Cardiac septum (tissue), 1 donor: ENCODE measurements around the gene U2AF2. TPM values are rescaled to one million over a fixed set of nuclear protein-coding genes. Genes with fewer than 3 reads are reported as not detected.

Source experiments
- DNase-seq: peaks from one replicate; pipeline ENCODE4 v3.0.0-alpha.2; 2020; ENCODE audit warnings: low spot score
- intact Hi-C: fragments of 100-400 bp; cut with DNase I; formaldehyde crosslinking; loops from one replicate; pipeline ENCODE4 v1.14.0; 2022
- total RNA-seq: library from RNA; stranded (reverse); fragmentation: NEBNext Ultra II Directional; extraction: Animal tissue kit (Norgen Biotek cat#: 25700); gene quantifications from one replicate; pipeline ENCODE4 v1.2.1, GENCODE V29; 2021
- donor health status: DM: no; HTN: no; CAD: no.

Gene U2AF2
- total RNA-seq, 1 donor from 2014 or later, result 80.4 TPM

GRCh38 chr19:55720214-55720746 is 65.4 kb downstream of the U2AF2 start:
- DNase-seq, result no peak
- intact Hi-C loops, result no loop called here

GRCh38 chr19:55720801-55721200 is 66.0 kb downstream of the U2AF2 start:
- intact Hi-C loops, result no loop called here

GRCh38 chr19:55723491-55723890 is 68.7 kb downstream of the U2AF2 start:
- DNase-seq, result no peak
- intact Hi-C loops, result no loop called here

More at GRCh38 chr19:55720801-55721200, 66.0 kb downstream of the U2AF2 start:
- DNase-seq, result no peak

Other genes starting within 250 kb of the U2AF2 start
- gene UBE2S, start 247.2 kb upstream of the U2AF2 start, total RNA-seq, result 28.4 TPM
- not detected for gene SHISA7, start 211.7 kb upstream of the U2AF2 start, total RNA-seq
- 50.8 TPM for gene ISOC2, start 193.4 kb upstream of the U2AF2 start, total RNA-seq
- gene C19orf85, start 190.3 kb upstream of the U2AF2 start, total RNA-seq, result not detected
- gene ZNF628, start 178.4 kb upstream of the U2AF2 start, total RNA-seq, result 3.4 TPM
- gene NAT14, start 169.8 kb upstream of the U2AF2 start, total RNA-seq, result 6.0 TPM
- 7.7 TPM for gene SSC5D, start 166.6 kb upstream of the U2AF2 start, total RNA-seq
- 2.0 TPM for gene SBK2, start 117.9 kb upstream of the U2AF2 start, total RNA-seq
- gene SBK3, start 109.5 kb upstream of the U2AF2 start, total RNA-seq, result 6.7 TPM
- gene ZNF579, start 74.2 kb upstream of the U2AF2 start, total RNA-seq, result 12.2 TPM
- gene FIZ1, start 55.5 kb upstream of the U2AF2 start, total RNA-seq, result 19.4 TPM
- gene ZNF524, start 54.7 kb upstream of the U2AF2 start, total RNA-seq, result 13.7 TPM
- gene ZNF865, start 49.4 kb upstream of the U2AF2 start, total RNA-seq, result 15.7 TPM
- 10.9 TPM for gene ZNF784, start 30.5 kb upstream of the U2AF2 start, total RNA-seq
- gene ZNF580, start 14.0 kb upstream of the U2AF2 start, total RNA-seq, result 29.0 TPM
- 6.5 TPM for gene ZNF581, start 11.4 kb upstream of the U2AF2 start, total RNA-seq
- gene CCDC106, start 6.8 kb upstream of the U2AF2 start, total RNA-seq, result 15.9 TPM
- 193 TPM for gene EPN1, start 20.2 kb downstream of the U2AF2 start, total RNA-seq
- not detected for gene NLRP9, start 83.4 kb downstream of the U2AF2 start, total RNA-seq
- 0.46 TPM for gene RFPL4A, start 104.1 kb downstream of the U2AF2 start, total RNA-seq
- gene RFPL4AL1, start 114.1 kb downstream of the U2AF2 start, total RNA-seq, result 0.57 TPM
- not detected for gene NLRP11, start 177.0 kb downstream of the U2AF2 start, total RNA-seq
- gene NLRP4, start 181.5 kb downstream of the U2AF2 start, total RNA-seq, result not detected